GM20431 (cell line): ENCODE measurements around the gene JAKMIP1.

ENCODE experiments used
- in situ Hi-C: fragments of 300-500 bp; cut with MseI, MboI; formaldehyde crosslinking; loops from one replicate; pipeline ENCODE4 v1.15.0; 2020; ENCODE audit warnings: low sequenced_read_pairs; ENCODE audit not compliant: unreplicated experiment

JAKMIP1 gene

GRCh38 chr4:6184169-6184568, 16.2 kb downstream of the JAKMIP1 start:
- in situ Hi-C loops: no loop called here

GRCh38 chr4:6183740-6184139, 16.6 kb downstream of the JAKMIP1 start:
- in situ Hi-C loops: no loop called here

DNA sequence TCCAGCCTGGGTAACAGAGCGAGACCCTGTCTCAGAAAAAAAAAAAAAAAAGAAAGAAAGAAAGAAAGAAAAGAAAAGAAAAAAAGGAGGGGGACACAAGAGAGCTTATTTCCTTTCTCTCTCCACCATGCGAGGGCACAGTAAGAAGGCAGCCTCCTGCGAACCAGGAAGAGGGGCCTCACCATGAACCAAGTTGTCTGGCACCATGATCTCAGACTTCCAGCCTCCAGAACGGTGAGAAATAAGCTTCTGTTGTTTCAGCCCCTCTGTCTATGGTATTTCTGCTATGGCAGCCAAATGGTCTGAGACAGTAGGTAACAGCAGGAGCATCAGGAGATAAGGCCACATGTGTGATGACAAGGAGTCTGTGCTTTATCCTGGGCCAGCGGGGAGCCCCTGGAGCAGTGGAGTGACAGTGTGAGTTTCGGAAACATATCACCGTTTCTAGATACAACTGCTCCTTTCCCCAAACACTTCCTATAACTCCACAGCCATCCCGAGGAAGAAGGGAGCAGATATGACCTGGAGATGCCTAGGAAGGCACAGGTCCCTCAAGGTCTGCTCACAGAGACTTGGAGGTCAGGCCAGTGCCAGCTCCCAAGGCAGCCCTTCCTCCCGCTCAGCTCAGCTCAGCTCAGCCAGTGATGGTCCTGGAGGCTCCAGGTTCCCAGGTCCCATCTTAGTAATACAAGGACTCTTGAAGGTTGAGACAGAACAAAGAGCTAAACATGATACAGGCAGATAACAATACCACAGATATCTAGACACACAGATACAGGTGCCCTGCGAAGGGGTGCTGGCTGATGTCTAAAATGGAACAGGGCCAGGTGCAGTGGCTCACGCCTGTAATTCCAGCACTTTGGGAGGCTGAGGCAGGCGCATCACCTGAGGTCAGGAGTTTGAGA, 17.7 kb downstream of the JAKMIP1 start:
- in situ Hi-C loops: no loop called here

- in situ Hi-C loops: no loop called here
Measured at GRCh38 chr4:6180841-6181631, 19.3 kb downstream of the JAKMIP1 start.

GRCh38 chr4:6179362-6179761, 21.0 kb downstream of the JAKMIP1 start:
- in situ Hi-C loops: no loop called here

DNA sequence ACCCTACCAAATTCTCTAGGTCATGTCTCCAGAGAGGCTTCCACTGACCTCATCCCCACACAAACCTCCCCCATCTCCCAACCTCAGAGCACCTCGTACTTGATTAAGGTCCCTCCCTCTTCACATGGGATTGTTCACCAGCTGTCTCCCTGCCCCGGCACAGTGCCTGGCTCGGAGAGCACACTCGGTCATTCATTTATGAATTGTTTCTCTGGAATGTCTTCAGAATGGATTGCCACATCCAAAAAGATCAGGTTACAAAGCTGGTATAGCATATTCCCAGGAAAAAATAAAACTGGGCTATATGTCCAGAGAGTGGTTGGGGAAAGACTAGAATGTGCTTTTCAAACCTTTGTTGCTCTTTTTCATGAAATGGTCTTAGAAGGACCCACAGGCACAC, 21.6 kb downstream of the JAKMIP1 start:
- in situ Hi-C loops: no loop called here

- in situ Hi-C loops: no loop called here
Measured at GRCh38 chr4:6177587-6178197, 22.7 kb downstream of the JAKMIP1 start.

GRCh38 chr4:6175426-6175825, 24.9 kb downstream of the JAKMIP1 start:
- in situ Hi-C loops: no loop called here

- in situ Hi-C loops: no loop called here
Measured at GRCh38 chr4:6172927-6173200, 27.5 kb downstream of the JAKMIP1 start.

DNA sequence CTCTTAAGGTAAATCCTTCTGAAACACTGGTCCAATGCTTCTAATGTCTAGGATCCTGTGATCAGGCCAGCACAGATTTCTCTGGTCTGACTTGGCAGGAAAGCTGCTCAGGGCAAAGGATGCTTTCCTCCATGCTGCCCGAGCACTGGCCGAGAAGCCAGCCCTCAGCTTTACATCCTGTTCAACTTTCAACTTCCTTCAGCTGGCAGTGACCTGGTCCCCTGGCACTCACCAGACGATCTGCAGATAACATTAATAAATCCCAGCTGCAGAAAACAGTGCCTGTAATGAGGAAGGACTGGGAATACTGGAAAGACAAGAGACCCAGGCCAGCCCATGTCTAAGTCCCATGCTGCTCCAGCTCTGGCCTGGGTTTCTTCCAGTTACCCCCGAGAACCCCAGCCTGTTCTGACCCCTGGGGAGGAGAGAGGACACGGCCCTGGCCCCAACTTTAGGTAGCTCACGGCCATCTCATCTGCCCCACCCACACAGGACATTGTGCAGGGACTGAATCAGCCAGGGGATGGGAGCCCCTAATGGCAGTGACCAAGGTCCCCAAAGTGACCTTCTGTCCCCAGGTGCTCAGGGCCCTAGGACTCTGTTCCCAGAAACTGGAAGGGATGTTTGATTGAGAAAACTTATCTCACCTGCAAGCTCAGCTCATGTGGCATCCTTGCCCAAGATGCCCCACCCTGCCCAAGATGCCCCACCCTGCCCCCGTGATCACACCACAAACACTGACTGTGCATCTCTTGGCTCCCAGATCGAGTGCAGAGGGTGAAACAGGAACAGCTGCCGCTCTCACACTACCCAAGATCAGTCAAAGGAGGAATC, 28.0 kb downstream of the JAKMIP1 start:
- in situ Hi-C loops: no loop called here

- in situ Hi-C loops: no loop called here
Measured at GRCh38 chr4:6169239-6169638, 31.1 kb downstream of the JAKMIP1 start.

DNA sequence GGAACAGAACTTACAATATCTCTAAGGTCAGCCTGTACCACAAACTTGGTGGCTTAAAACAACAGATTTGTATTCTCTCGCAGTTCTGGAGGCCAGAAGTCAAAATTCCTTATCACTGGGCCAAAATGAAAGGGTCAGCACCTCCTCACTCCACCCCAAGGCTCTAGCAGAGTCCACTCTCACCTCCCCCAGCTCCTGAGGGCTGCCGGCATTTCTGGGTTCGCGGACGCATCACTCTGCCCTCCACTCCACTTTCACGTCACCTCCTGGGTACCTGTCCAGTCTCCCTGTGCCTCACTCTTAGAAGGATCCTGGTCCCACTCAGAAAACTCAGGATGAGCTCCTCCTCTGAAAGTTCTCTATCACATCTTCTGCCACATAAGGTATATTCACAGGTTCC, 34.6 kb downstream of the JAKMIP1 start:
- in situ Hi-C loops: no loop called here

DNA sequence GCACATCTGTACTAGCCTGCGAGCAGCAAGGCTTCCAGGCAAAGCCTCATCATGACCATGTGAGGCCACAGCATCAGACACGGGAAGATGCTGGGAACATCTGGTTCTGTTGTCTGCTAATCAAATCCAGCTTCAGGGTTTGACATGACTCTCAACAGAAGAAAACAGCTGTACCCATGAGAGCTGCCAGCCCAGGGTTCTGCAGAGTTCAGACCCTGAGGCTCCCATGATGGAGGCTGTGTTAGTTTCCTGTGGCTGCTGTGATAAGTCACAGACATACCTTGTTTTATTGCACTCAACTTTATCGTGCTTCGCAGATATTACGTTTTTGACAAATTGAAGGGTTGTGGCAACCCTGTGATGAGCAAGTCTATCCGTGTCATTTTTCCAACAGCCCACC, 37.5 kb downstream of the JAKMIP1 start:
- in situ Hi-C loops: no loop called here

DNA sequence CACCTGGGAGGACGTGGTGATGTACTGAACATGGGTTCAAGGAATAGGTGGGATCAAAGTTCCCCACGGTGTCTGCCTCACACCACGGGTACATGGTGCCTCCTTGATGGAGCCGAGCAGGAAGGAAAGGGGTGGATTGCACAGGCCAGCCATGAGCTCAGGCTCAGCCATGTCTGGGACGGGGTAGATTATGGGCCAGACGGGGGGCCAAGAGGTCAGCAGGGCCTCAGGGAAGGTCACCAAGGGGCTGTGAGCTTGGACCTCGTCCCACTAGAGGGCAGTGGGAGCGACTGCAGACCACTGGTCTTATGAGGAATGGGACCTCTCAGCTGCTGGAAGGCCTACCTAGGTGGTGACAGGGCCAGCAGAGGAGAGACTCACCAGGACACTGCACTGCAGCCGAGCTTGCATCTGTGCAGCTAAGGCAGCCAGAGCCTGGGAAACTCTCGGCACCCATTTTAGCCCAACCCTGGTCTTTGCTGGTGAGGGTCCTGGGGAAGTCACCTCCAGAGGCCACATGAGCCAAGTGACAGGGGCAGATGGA, 38.4 kb downstream of the JAKMIP1 start:
- in situ Hi-C loops: no loop called here

GRCh38 chr4:6160536-6160935, 39.8 kb downstream of the JAKMIP1 start:
- in situ Hi-C loops: no loop called here

DNA sequence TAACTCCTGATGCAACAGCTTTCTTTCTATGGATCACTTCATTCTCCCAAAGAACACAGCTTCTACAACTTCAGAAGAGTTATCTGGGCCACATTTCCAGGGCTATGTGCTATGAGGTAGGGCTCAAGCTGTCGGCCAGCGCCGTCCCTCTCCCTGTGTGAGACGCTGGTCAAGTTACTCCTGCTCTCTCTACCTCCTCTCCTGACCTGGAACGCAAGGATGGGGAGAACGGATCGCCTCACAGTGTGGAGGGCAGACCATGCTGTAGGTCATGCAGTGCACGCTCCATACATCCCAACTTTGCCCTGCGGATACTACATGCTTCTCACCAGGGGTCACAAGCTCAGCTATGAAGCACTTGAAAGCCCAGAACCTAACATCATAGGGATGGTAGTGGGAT, 42.4 kb downstream of the JAKMIP1 start:
- in situ Hi-C loops: no loop called here

DNA sequence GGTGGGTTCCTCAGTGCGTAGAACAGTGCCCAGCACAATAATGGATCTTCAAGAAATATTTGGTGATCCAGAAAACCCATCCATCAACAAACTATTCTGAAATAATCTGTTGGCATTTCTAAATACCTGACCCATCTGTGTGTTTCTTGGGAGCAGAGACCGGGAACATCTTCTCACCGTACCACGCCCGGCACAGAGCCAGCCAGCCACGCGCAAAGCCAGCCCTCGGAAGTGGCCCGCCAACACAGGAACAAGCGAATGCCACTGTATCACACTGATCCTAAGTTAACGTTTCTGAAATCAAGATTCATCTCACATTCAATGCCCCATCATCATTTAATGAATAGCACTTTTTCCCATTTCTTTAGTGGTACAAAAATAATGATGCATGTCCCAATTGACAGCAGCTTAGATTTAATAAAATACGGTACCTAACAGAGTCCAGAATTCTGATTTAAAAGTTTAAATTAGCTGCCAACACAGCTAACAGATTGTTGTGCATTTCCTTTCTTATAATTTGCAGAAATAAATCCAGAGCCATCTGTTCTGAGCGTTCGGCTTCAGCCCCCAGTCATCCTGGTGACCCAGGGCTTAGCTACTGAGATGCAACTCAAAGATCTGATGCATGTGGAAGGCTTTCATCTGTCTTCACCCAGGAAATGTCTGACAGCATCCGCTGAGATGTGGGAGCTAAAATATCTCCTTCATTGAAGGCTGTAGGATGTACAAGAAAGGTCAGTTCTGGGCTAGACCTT, 44.2 kb downstream of the JAKMIP1 start:
- in situ Hi-C loops: no loop called here

DNA sequence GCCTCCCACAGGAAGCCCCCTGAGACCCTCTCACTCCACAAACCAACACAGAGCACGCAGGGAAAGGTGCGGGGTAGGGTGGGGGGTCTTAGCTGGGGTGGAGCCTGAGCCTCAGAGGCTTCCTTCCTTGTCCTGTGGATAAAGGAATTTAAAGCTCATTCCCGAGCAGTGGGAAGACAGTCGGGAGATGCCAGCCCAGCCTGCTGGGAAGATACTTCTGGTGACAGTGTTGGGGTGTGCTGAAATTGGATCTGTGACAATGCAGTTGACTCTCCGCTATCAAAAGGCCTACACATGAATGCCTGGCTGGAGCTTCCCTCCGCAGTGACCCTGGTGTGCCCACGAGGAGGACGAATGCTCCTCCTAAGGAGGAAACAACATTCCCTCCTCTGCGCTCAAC, 45.5 kb downstream of the JAKMIP1 start:
- in situ Hi-C loops: no loop called here

- in situ Hi-C loops: no loop called here
Measured at GRCh38 chr4:6153874-6154273, 46.5 kb downstream of the JAKMIP1 start.
